ENCODE data around the gene CDH13.

- TF ChIP-seq POLR2A (IDR thresholded peaks at IDR 0.05; ENCODE audit: low read depth, low read length) (no peak), CTCF (IDR thresholded peaks at IDR 0.05; ENCODE audit: extremely low read depth in 1 of 2, insufficient read depth in 1 of 2, low read depth in 1 of 2, low read length in 2 of 2) (no peak), MAX (IDR thresholded peaks at IDR 0.05; ENCODE audit: insufficient read depth, insufficient read length) (no peak), EZH2 (IDR thresholded peaks at IDR 0.05; ENCODE audit: borderline replicate concordance, low read depth, low read length, severe bottlenecking) (no peak), POLR2AphosphoS5 (IDR thresholded peaks at IDR 0.05; ENCODE audit: insufficient read depth, low read depth, low read length) (peak; percentile 93), MYC (IDR thresholded peaks at IDR 0.05; ENCODE audit: low read depth, low read length) (no peak), JUN (IDR thresholded peaks at IDR 0.05; ENCODE audit: borderline replicate concordance, insufficient read depth, insufficient read length, low read depth) (peak; percentile 96), GATA2 (IDR thresholded peaks at IDR 0.05; ENCODE audit: insufficient read depth, insufficient read length, low read depth, low read length) (peak; percentile 81), FOS (IDR thresholded peaks at IDR 0.05; ENCODE audit: borderline replicate concordance, insufficient read depth, low read length) (peak; percentile 98)
Observed at GRCh38 chr16:82653550-82654511, 27.1 kb downstream of the CDH13 start.

Data from endothelial cell of umbilical vein (primary cell).